Activated T-helper 1 cell treated with Interleukin-2 at 50 U/mL for 16 hours (primary cell): ENCODE measurements around the gene SOX3.

Experiments used
- DNase-seq: peaks from one replicate; pipeline ENCODE4 v3.0.0-alpha.2; 2020; ENCODE audit warnings: low read depth

SOX3 gene

DNA sequence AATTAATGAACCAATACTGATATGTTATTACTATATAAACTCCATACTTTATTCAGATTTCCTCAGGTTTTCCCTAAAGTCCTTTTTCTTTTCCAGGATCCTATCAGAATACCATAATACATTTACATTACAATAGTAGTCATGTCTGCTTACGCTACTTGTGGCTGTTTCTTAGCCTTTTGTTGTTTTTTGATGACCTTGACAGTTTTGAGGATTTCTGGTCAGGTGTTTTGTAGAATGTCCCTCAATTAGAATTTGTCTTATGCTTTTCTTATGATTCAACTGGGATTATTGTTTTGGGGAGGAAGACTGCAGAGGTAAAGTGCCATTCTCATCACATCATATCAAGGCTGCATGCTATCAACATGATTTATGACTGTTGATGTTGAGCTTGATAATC is 9.1 kb downstream of the SOX3 start:
- no peak for DNase-seq

DNA sequence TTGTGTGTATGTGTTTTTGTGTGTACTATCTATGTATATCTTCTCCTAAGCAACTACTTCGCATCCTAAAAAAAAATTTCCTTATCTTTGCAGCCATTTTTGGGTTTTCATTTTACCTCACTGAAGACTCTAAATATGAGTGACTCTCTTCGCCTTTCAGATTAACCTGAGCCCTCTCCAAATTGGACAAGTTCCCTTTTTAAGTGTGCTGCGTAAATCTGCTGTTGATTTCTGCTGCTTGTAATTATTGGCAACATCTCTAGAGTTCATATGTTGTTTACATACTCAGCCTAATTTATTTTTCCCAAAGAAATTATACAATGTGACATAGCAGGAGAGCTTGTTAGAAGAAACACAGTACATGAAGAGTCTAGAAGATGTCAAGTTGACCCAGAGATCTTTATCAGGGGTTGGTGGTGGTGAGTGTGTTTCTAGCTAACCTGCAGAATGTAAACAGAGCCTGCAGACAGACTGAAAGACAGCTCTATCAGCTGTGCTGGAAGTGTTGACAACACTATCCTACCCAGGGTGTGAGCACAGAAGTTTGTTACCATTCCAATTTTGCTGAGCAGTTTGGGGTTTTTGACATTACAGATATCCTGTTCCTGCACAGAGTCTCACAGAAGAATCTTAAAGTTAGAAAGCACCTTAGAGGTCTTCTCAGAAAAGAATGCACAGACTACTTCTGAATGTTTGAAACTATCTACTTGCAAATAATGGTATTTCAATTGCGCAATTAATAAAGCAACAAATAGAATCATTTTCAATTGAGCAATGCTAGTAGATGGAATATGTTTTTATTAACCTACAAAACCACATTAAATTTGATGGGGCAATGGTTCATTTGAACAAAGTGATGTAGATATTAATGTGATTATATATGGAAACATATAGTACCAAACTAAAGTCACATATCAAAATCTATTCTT is 12.5 kb downstream of the SOX3 start:
- DNase-seq = no peak

DNA sequence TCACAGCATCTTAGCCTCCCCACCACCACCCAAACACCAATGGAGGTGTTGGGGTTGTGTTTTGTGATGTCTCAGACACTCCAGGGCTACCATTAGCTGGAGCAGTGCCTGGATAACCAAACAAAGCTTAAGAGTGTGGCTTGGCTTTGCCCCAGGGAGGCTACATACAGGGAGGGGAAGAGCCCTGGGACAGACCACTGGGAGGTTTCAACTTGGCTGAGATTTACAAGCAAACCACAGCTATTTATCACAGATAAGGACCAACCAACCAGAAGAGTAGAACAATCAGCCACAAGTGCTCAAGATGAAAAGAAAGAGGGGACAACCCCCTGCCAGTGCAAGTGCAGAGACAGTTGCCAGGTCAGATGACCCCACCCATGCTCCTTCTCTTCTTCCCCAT is 24.1 kb downstream of the SOX3 start:
- DNase-seq = no peak

DNA sequence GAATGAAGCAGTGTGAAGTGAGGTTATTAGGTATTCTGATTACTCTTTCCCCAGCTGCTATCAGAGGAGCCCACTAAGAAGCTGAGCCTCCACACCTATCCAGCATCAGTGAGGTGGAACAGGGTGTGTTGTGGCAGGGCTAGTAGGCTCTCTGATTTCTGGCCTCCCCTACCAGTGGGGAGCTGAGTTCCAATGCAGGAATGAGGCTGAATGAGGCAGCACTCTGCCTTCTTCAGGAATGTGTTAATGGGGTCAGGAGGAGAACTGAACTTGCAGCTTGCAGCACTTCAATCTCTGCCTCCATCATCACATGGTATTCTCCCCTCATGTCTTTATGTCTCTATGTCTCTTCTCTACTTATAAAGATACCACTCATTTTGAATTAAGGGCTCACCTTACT is 26.9 kb downstream of the SOX3 start:
- no peak for DNase-seq

DNA sequence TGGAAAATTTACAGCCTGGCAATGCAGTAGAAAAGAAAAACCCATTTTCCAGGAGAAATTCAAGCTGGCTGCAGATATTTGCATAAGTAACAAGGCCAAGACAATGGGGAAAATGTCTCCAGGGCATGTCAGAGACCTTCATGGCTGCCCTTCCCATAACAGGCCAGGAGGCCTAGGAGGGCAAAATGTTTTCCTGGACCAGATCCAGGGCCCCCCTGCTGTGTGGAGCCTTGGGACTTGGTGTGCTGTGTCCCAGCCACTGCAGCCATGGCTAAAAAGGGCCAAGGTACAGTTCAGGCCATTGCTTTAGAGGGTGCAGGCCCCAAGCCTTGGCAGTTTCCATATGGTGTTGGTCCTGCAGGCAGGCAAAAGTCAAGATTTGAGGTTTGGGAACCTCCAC is 29.8 kb downstream of the SOX3 start:
- no peak for DNase-seq

DNA sequence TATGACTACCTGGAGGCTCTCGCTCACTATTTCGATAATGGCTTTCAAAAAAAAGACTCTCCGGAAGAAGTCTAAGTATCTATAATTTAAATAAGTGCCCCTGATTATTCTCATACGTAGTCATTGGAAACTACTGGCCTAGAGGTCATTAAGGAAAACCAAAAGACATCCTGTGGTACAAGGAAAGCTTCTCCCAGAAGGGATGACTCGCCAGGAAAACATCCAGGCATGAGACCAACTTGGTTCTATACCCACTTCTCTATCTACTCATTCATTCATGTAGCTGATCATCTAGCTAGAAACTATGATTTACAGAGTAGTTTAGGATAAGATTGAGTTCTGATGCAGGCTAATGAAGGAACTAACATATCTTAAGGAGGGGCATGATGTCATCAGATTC is 37.7 kb downstream of the SOX3 start:
- DNase-seq = no peak
